Ammon's horn (tissue), 1 donor: Measurements from ENCODE around the gene SCUBE1.

Experiments
- DNase-seq: peaks from one replicate; pipeline ENCODE4 v3.0.0-alpha.2; 2016; ENCODE audit warnings: low spot score

The SCUBE1 gene

GRCh38 chr22:43326331-43327156, 16.6 kb downstream of the SCUBE1 start:
- DNase-seq, result no peak

- no peak for DNase-seq
Measured at GRCh38 chr22:43325176-43325575, 18.0 kb downstream of the SCUBE1 start.

GRCh38 chr22:43320943-43321900, 21.9 kb downstream of the SCUBE1 start:
- no peak for DNase-seq

GRCh38 chr22:43319661-43320486, 23.3 kb downstream of the SCUBE1 start:
- no peak for DNase-seq

- no peak for DNase-seq
Measured at GRCh38 chr22:43317239-43317638, 25.9 kb downstream of the SCUBE1 start.

GRCh38 chr22:43315687-43316217, 27.4 kb downstream of the SCUBE1 start:
- no peak for DNase-seq

GRCh38 chr22:43314611-43315010, 28.6 kb downstream of the SCUBE1 start:
- no peak for DNase-seq

- DNase-seq, result no peak
Measured at GRCh38 chr22:43313890-43314474, 29.2 kb downstream of the SCUBE1 start.

- DNase-seq, result no peak
Measured at GRCh38 chr22:43313244-43313889, 29.8 kb downstream of the SCUBE1 start.

- no peak for DNase-seq
Measured at GRCh38 chr22:43312608-43313007, 30.6 kb downstream of the SCUBE1 start.

GRCh38 chr22:43310798-43311197, 32.4 kb downstream of the SCUBE1 start:
- no peak for DNase-seq

GRCh38 chr22:43310311-43310710, 32.9 kb downstream of the SCUBE1 start:
- DNase-seq, result no peak

GRCh38 chr22:43308836-43309235, 34.3 kb downstream of the SCUBE1 start:
- no peak for DNase-seq

- DNase-seq, result no peak
Measured at GRCh38 chr22:43308060-43308830, 34.9 kb downstream of the SCUBE1 start.

GRCh38 chr22:43305806-43306205, 37.4 kb downstream of the SCUBE1 start:
- no peak for DNase-seq

- no peak for DNase-seq
Measured at GRCh38 chr22:43304831-43305590, 38.2 kb downstream of the SCUBE1 start.

GRCh38 chr22:43303751-43304150, 39.4 kb downstream of the SCUBE1 start:
- DNase-seq, result no peak

- DNase-seq, result no peak
Measured at GRCh38 chr22:43303166-43303565, 40.0 kb downstream of the SCUBE1 start.

GRCh38 chr22:43302531-43303041, 40.6 kb downstream of the SCUBE1 start:
- DNase-seq, result no peak
